K562 (cell line): Measurements from ENCODE around the gene SMAD7. TPM values are rescaled to one million over a fixed set of nuclear protein-coding genes. Genes with fewer than 3 reads are reported as not detected.
A peak's percentile ranks its signal among the peaks of the same experiment; 100 is the strongest.

Experiments
- EP300 ChIP-seq: IDR thresholded peaks from 2 replicates; pipeline ENCODE4 v1.6.1; 2012; ENCODE audit warnings: low read length, improper control_type of control experiment
- GTF2F1 ChIP-seq: IDR thresholded peaks from 2 replicates; pipeline ENCODE4 v1.6.1; 2011; ENCODE audit warnings: low read depth, low read length, improper control_type of control experiment
- PCBP1 ChIP-seq: fragments of 200-400 bp; formaldehyde crosslinking; IDR thresholded peaks from 2 replicates; pipeline ENCODE4 v1.6.1; 2018; ENCODE audit warnings: mild to moderate bottlenecking, low read depth, low read length; ENCODE audit not compliant: poor library complexity, severe bottlenecking
- ZBTB49 ChIP-seq: sonication (generic); formaldehyde crosslinking; IDR thresholded peaks from 2 replicates; pipeline ENCODE4 v1.8.0; 2022; ENCODE audit warnings: missing genetic modification reagents, mild to moderate bottlenecking, borderline replicate concordance
- ZNF263 ChIP-seq: sonication (generic); formaldehyde crosslinking; IDR thresholded peaks from 2 replicates; pipeline ENCODE4 v1.8.0; 2022; ENCODE audit warnings: mild to moderate bottlenecking, missing genetic modification reagents, borderline replicate concordance
- ZNF431 ChIP-seq: sonication (generic); formaldehyde crosslinking; IDR thresholded peaks from 2 replicates; pipeline ENCODE4 v1.8.0; 2022; ENCODE audit warnings: mild to moderate bottlenecking, missing genetic modification reagents
- polyA plus RNA-seq, 8 experiments: library from polyadenylated mRNA; depleted of rRNA in 4 of 8; stranded (reverse) in 5 of 8; unstranded in 3 of 8; fragments of >200 nt; fragmentation: Nextera tagmentation in 2 of 8; fragmentation: Illumina TruSeq in 1 of 8; extraction: Ambion mirVana in 2 of 8; extraction: Trizol in 1 of 8; gene quantifications; 2 replicates each; pipeline versions ENCODE4 v1.2.1 to v1.2.3, GENCODE V29; 2011 to 2014; ENCODE audit warnings: inconsistent platforms in 1 of 8, missing spikeins in 1 of 8
- total RNA-seq, 7 experiments: library from RNA; depleted of rRNA in 6 of 7; stranded (reverse); fragments of >200 nt in 6 of 7; fragmentation: Illumina TruSeq in 2 of 7; extraction: Trizol in 2 of 7; gene quantifications; 2 replicates each; pipeline versions ENCODE4 v1.2.1 to v1.2.3, GENCODE V29; 2011 to 2021; ENCODE audit warnings: low replicate concordance in 1 of 7
- TF ChIP-seq, protein P1 (sequence below): fragments of 200-800 bp; sonication (Bioruptor generic); IDR thresholded peaks from 2 replicates; pipeline ENCODE4 v1.6.1; 2016; ENCODE audit warnings: missing genetic modification characterization, missing compliant biosample characterization
- TF ChIP-seq, protein P2 (sequence below): sonication (generic); formaldehyde crosslinking; IDR thresholded peaks from 2 replicates; pipeline ENCODE4 v1.8.0; 2022; ENCODE audit warnings: mild to moderate bottlenecking, missing genetic modification reagents, borderline replicate concordance
- TF ChIP-seq, protein P3 (sequence below): fragments of 250-450 bp; sonication (Bioruptor Pico); IDR thresholded peaks from 2 replicates; pipeline ENCODE4 v1.4.0; 2020; ENCODE audit warnings: borderline replicate concordance
- TF ChIP-seq, protein P4 (sequence below): IDR thresholded peaks from 2 replicates; pipeline ENCODE4 v1.6.1; 2011; ENCODE audit warnings: borderline replicate concordance, low read depth, mild to moderate bottlenecking, moderate library complexity, low read length; ENCODE audit not compliant: insufficient read depth, poor library complexity, severe bottlenecking

The SMAD7 gene
- total and polyA plus RNA-seq, 9 of the 15 experiments (the other 6 are each of a cell fraction or from before 2014, with no cell fraction given) = 0.13 to 3.0 (median 1.6) TPM

DNA sequence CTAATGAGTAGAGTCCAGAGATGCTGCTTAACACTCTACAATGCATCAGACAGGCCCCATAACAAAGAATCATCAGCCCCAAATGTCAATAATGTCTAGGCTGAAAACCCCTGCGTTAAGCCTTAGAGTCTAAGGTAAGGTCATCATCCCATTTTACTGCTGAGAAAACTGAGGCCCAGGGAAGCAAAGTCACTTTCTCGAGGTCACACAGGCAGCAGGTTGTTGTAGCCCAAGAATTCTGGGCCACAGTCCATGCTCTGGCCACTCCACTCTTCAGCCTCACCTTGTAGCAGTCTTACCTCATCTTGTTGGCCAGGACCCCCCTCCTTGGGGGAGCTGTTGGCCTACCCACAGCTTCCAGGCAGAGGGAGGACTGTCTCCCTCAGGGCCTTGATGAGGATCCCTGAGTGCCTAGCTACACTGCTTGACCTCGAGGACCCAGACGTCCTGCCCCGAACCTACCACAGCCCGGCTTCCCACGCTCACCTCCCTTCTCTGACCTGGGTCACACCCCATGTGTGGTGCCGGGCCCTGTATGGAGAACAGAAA lies 54.4 kb downstream of the SMAD7 start (continued):
- TF ChIP-seq, protein P1, sequence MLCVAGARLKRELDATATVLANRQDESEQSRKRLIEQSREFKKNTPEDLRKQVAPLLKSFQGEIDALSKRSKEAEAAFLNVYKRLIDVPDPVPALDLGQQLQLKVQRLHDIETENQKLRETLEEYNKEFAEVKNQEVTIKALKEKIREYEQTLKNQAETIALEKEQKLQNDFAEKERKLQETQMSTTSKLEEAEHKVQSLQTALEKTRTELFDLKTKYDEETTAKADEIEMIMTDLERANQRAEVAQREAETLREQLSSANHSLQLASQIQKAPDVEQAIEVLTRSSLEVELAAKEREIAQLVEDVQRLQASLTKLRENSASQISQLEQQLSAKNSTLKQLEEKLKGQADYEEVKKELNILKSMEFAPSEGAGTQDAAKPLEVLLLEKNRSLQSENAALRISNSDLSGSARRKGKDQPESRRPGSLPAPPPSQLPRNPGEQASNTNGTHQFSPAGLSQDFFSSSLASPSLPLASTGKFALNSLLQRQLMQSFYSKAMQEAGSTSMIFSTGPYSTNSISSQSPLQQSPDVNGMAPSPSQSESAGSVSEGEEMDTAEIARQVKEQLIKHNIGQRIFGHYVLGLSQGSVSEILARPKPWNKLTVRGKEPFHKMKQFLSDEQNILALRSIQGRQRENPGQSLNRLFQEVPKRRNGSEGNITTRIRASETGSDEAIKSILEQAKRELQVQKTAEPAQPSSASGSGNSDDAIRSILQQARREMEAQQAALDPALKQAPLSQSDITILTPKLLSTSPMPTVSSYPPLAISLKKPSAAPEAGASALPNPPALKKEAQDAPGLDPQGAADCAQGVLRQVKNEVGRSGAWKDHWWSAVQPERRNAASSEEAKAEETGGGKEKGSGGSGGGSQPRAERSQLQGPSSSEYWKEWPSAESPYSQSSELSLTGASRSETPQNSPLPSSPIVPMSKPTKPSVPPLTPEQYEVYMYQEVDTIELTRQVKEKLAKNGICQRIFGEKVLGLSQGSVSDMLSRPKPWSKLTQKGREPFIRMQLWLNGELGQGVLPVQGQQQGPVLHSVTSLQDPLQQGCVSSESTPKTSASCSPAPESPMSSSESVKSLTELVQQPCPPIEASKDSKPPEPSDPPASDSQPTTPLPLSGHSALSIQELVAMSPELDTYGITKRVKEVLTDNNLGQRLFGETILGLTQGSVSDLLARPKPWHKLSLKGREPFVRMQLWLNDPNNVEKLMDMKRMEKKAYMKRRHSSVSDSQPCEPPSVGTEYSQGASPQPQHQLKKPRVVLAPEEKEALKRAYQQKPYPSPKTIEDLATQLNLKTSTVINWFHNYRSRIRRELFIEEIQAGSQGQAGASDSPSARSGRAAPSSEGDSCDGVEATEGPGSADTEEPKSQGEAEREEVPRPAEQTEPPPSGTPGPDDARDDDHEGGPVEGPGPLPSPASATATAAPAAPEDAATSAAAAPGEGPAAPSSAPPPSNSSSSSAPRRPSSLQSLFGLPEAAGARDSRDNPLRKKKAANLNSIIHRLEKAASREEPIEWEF (CRISPR knock-in tag) = no peak
- TF ChIP-seq EP300 (no peak), ZBTB49 (no peak), GTF2F1 (no peak), PCBP1 (no peak), ZNF431 (no peak), ZNF263 (CRISPR knock-in tag) (peak; percentile 34; the same call in 1 of the 2 replicates)
- TF ChIP-seq, protein P2, sequence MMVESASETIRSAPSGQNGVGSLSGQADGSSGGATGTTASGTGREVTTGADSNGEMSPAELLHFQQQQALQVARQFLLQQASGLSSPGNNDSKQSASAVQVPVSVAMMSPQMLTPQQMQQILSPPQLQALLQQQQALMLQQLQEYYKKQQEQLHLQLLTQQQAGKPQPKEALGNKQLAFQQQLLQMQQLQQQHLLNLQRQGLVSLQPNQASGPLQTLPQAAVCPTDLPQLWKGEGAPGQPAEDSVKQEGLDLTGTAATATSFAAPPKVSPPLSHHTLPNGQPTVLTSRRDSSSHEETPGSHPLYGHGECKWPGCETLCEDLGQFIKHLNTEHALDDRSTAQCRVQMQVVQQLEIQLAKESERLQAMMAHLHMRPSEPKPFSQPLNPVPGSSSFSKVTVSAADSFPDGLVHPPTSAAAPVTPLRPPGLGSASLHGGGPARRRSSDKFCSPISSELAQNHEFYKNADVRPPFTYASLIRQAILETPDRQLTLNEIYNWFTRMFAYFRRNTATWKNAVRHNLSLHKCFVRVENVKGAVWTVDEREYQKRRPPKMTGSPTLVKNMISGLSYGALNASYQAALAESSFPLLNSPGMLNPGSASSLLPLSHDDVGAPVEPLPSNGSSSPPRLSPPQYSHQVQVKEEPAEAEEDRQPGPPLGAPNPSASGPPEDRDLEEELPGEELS (CRISPR knock-in tag) = 0 out of 2 replicates have a peak, but pooled peaks have one; percentile 53
- TF ChIP-seq, protein P3, sequence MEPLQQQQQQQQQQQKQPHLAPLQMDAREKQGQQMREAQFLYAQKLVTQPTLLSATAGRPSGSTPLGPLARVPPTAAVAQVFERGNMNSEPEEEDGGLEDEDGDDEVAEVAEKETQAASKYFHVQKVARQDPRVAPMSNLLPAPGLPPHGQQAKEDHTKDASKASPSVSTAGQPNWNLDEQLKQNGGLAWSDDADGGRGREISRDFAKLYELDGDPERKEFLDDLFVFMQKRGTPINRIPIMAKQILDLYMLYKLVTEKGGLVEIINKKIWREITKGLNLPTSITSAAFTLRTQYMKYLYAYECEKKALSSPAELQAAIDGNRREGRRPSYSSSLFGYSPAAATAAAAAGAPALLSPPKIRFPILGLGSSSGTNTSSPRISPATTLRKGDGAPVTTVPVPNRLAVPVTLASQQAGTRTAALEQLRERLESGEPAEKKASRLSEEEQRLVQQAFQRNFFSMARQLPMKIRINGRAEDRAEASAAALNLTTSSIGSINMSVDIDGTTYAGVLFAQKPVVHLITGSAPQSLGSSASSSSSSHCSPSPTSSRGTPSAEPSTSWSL (CRISPR knock-in tag) = no peak
- TF ChIP-seq, protein P4, sequence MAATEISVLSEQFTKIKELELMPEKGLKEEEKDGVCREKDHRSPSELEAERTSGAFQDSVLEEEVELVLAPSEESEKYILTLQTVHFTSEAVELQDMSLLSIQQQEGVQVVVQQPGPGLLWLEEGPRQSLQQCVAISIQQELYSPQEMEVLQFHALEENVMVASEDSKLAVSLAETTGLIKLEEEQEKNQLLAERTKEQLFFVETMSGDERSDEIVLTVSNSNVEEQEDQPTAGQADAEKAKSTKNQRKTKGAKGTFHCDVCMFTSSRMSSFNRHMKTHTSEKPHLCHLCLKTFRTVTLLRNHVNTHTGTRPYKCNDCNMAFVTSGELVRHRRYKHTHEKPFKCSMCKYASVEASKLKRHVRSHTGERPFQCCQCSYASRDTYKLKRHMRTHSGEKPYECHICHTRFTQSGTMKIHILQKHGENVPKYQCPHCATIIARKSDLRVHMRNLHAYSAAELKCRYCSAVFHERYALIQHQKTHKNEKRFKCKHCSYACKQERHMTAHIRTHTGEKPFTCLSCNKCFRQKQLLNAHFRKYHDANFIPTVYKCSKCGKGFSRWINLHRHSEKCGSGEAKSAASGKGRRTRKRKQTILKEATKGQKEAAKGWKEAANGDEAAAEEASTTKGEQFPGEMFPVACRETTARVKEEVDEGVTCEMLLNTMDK = no peak
